LNCAP (cell line): ENCODE measurements around the gene PDCD6IP.

Source experiments
- CTCF ChIP-seq: fragments of 450-650 bp; IDR thresholded peaks from 2 replicates; pipeline ENCODE4 v1.5.1; 2017; ENCODE audit warnings: mild to moderate bottlenecking

The PDCD6IP gene

DNA sequence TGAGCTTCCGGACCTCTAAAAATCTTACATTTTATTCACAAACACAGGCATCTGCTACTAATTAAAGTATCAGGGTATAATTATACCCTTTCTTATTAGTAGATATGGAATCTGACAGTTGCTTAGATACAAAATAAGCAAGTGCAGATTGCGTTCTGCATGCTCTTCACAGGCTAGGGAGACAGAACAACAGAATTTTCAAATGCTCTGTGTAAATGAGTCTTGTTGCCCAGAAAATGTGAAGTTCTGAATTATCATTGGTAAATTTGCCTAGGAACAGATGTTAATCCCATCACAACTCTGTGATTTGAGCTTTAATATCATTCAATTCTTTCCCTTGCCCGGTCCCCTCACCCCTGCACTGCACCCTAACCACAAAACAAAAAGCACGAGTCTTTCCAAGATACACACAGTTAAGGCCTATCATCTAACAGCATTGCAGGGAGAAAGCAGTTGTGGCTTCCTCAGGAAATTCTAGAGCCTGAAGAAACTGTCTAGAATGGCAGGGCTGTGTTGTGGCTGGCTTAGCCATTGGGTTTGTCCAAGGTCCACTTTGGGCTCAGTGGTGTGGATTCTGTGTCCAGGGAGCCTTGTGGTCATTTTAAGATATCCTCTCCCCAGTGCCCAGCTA is 119.8 kb downstream of the PDCD6IP start:
- no peak for TF ChIP-seq CTCF
